ENCODE results near the gene DNER. TPM values are rescaled to one million over a fixed set of nuclear protein-coding genes. Genes with fewer than 3 reads are reported as not detected.

Gene DNER
- total RNA-seq, 2 donors from 2014 or later: 0.27 to 3.3 TPM

DNA sequence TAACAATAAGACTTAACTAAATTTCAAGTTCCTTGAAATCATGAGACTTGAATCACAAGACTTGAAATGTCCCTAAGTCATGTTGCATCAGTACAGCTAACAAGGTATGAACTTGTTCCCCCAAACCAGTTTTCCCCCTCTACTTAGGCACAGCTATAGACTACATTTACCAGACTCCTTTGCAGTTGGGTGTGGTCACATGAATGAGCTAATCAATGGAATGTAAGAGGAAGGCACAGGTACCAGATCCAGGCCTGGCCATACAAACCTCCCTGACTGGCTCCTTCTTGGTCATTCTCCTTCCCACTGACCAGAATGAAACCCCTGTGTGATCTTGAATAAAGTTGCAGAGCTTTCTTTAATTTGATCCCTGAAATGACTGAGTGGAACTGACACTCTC lies 77.8 kb downstream of the DNER start:
- DNase-seq (ENCODE audit: low spot score): no peak
- Histone ChIP-seq H3K36me3 (no peaks in the 10 kb centered on the region), H3K27me3 (replicated peaks; ENCODE audit: insufficient read depth) (no peaks in the 10 kb centered on the region), H3K4me1 (ENCODE audit: control insufficient read depth in 1 of 2, low read depth in 2 of 2) (no peaks in the 10 kb centered on the region), H3K27ac (no peak overlapping the region), H3K9me3 (no peaks in the 10 kb centered on the region), H3K4me3 (no peak overlapping the region)
- no peak for ATAC-seq (ENCODE audit: insufficient number of reproducible peaks, low FRiP score, low read depth)
- TF ChIP-seq, protein P1, sequence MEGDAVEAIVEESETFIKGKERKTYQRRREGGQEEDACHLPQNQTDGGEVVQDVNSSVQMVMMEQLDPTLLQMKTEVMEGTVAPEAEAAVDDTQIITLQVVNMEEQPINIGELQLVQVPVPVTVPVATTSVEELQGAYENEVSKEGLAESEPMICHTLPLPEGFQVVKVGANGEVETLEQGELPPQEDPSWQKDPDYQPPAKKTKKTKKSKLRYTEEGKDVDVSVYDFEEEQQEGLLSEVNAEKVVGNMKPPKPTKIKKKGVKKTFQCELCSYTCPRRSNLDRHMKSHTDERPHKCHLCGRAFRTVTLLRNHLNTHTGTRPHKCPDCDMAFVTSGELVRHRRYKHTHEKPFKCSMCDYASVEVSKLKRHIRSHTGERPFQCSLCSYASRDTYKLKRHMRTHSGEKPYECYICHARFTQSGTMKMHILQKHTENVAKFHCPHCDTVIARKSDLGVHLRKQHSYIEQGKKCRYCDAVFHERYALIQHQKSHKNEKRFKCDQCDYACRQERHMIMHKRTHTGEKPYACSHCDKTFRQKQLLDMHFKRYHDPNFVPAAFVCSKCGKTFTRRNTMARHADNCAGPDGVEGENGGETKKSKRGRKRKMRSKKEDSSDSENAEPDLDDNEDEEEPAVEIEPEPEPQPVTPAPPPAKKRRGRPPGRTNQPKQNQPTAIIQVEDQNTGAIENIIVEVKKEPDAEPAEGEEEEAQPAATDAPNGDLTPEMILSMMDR (IDR thresholded peaks at IDR 0.05): no peak

DNA sequence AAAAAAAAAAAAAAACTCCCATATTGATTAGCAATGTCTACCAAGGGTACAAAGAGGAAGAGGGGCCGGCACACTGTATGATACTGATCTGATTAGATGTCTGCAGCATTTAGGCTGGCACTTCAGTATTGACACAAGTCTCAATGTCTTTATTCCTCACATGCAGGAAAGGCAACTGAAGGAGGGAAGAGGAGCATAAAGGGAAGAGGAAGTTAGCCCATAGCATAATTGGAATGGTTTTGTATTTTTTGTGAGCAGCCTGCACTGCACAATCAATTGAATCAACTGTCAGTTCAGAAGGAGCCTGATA lies 79.0 kb downstream of the DNER start:
- no peaks in the 10 kb centered on the region for H3K36me3 ChIP-seq

DNA sequence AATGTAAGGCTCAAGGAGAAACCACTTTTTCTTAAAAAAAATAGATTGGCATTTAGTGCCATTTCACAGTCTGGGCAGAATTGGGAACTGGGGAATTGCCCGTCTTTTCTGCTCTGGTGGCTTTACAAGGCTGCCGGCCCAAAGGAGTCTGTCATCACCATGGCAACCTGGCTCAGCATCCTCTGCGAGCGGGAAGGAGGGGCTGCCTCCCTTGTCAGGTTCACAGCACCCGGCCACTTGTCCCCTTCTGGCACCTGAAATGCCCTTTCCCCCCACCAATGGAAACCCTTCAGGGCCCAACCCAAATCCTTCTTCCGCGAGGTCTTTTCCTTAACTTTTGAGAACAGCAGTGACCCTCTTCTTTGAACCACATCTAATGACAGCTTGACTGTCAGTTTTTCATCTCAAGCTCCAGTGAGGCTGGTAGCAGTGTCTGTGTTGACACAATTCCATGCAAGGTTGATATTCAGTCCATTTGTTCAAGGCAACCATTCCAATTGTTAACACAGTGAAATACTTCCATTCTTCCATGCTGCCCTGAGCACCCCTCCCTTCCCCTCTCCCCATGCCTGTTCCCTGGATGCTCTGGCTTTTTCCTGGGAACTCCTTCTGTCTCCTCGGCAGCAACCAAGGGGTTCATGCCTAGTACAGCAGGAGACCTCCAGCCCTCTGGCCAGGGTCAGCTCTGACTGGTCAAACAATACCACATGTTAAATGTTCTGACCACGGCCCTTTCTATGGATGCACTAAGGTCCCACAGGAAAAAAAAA lies 79.6 kb downstream of the DNER start:
- no peaks in the 10 kb centered on the region for H3K4me1 ChIP-seq (ENCODE audit: control insufficient read depth in 1 of 2, low read depth in 2 of 2)
- ATAC-seq (ENCODE audit: insufficient number of reproducible peaks, low FRiP score, low read depth): no peak
- TF ChIP-seq, protein P1 (IDR thresholded peaks at IDR 0.05): no peak

More for the DNA sequence above, 79.0 kb downstream of the DNER start:
- Histone ChIP-seq H3K4me1 (ENCODE audit: control insufficient read depth in 1 of 2, low read depth in 2 of 2) (no peaks in the 10 kb centered on the region), H3K27ac (no peak overlapping the region), H3K9me3 (no peaks in the 10 kb centered on the region), H3K4me3 (no peak overlapping the region), H3K27me3 (replicated peaks; ENCODE audit: insufficient read depth) (no peaks in the 10 kb centered on the region)
- ATAC-seq (ENCODE audit: insufficient number of reproducible peaks, low FRiP score, low read depth): no peak
- TF ChIP-seq, protein P1 (IDR thresholded peaks at IDR 0.05): no peak
- DNase-seq (ENCODE audit: low spot score): no peak

DNA sequence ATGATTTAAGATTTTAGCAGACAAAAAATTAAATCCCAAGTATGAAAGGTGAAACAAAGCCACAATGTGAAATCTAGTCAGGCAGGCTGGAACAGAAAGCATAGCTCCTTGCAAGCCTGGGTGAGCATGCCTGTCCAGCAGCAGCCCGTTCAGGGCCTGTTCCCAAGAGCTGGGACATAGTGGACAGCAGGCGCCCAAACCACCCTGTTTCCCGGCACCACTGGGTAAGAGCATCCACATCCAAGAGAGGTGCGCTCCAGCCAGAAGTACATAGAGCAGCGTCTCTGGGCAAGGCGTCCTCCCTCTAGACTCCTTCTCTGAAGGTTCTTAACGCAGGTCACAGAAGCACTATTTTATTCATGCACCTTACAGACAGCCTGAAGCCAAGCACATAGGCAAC lies 80.8 kb downstream of the DNER start:
- ATAC-seq (ENCODE audit: insufficient number of reproducible peaks, low FRiP score, low read depth) (no peak), DNase-seq (ENCODE audit: low spot score) (no peak)
- H3K4me1 ChIP-seq (ENCODE audit: control insufficient read depth in 1 of 2, low read depth in 2 of 2): no peaks in the 10 kb centered on the region

More for the DNA sequence above, 79.6 kb downstream of the DNER start:
- Histone ChIP-seq H3K27ac (no peak overlapping the region), H3K27me3 (replicated peaks; ENCODE audit: insufficient read depth) (no peaks in the 10 kb centered on the region), H3K4me3 (no peak overlapping the region), H3K36me3 (no peaks in the 10 kb centered on the region), H3K9me3 (no peaks in the 10 kb centered on the region)
- no peak for DNase-seq (ENCODE audit: low spot score)

DNA sequence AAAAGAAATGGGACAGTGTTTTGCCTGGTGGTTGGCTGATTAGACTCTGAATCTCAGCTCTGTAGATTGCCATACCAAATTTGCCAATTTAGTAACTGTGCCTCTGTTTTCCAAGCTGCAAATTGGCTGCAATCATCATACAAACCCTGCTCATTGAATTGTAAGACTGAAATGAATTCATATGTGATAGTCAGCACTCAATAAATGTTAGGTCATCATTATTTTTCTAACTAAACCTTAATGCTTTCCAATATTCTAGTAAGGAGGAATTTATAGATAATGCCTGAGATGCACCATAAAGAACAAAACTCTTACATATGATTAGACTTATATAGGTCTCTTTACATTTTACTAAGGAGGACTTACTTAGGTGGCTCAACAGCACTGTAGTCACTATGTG lies 85.3 kb downstream of the DNER start:
- no peak overlapping the region for H3K27ac ChIP-seq
- no peaks in the 10 kb centered on the region for H3K36me3 ChIP-seq
- TF ChIP-seq, protein P1 (IDR thresholded peaks at IDR 0.05): no peak
- no peak for DNase-seq (ENCODE audit: low spot score)
- no peaks in the 10 kb centered on the region for H3K4me1 ChIP-seq (ENCODE audit: control insufficient read depth in 1 of 2, low read depth in 2 of 2)
- no peaks in the 10 kb centered on the region for H3K9me3 ChIP-seq
- ATAC-seq (ENCODE audit: insufficient number of reproducible peaks, low FRiP score, low read depth): no peak
- H3K27me3 ChIP-seq (replicated peaks; ENCODE audit: insufficient read depth): no peaks in the 10 kb centered on the region
- H3K4me3 ChIP-seq: no peak overlapping the region

More for the DNA sequence above, 80.8 kb downstream of the DNER start:
- no peaks in the 10 kb centered on the region for H3K27me3 ChIP-seq (replicated peaks; ENCODE audit: insufficient read depth)
- no peaks in the 10 kb centered on the region for H3K36me3 ChIP-seq
- no peak overlapping the region for H3K27ac ChIP-seq
- TF ChIP-seq, protein P1 (IDR thresholded peaks at IDR 0.05): no peak
- no peaks in the 10 kb centered on the region for H3K9me3 ChIP-seq
- H3K4me3 ChIP-seq: no peak overlapping the region
